Measurements from ENCODE around the gene GFRAL. TPM values are rescaled to one million over a fixed set of nuclear protein-coding genes. Genes with fewer than 3 reads are reported as not detected.

GFRAL gene
- total and polyA plus RNA-seq, 10 of the 15 experiments (the other 5 are each of a cell fraction or from before 2014, with no cell fraction given) = not detected

DNA sequence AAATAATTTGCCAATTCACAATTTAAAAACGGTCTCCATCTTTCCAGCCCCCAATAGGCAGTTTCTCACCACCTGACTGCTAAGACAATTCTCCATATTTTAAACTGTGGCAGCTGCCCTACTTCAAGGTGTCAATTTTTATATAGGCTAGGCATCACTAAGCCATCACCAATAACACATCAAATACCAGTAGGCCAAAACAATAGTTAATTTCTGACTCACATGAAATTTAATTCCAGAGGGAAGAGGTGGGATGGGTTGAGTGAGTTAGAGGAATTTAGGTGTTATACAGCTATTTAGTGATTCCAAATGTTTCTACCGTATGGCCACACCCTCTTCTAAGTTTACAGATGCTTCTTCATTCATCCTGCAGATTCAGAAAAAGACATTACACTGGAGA lies 49.9 kb downstream of the GFRAL start:
- Histone ChIP-seq H4K20me1 (ENCODE audit: control insufficient read depth, insufficient read depth) (no peaks in the 10 kb centered on the region), H3K4me2 (ENCODE audit: control insufficient read depth, insufficient read depth) (no peak overlapping the region), H3K27ac (ENCODE audit: control insufficient read depth, insufficient read depth) (no peak overlapping the region), H2AFZ (ENCODE audit: control insufficient read depth, low read depth, low read length) (no peak overlapping the region), H3K9ac (ENCODE audit: control insufficient read depth, insufficient read depth, low read length) (no peak overlapping the region), H3K27me3 (replicated peaks in 1 of 2; ENCODE audit: control insufficient read depth in 2 of 2, insufficient read depth in 2 of 2, low read length in 1 of 2) (no peaks in the 10 kb centered on the region), H3K36me3 (ENCODE audit: control insufficient read depth in 2 of 2, insufficient read depth in 2 of 2, low read length in 1 of 2) (no peaks in the 10 kb centered on the region), H3K79me2 (ENCODE audit: control insufficient read depth, insufficient read depth, low read length) (no peaks in the 10 kb centered on the region), H3K9me3 (replicated peaks; ENCODE audit: control insufficient read depth, insufficient read depth, low read length) (no peaks in the 10 kb centered on the region), H3K4me1 (ENCODE audit: control insufficient read depth, insufficient read depth, low read length) (no peaks in the 10 kb centered on the region), H3K4me3 (no peak overlapping the region)
- CTCF ChIA-PET = no interaction called here
- in situ Hi-C loops (cut with MboI) (no loop called here), intact Hi-C loops (cut with micrococcal nuclease; ENCODE audit: unreplicated experiment) (no loop called here)
- SMC1A ChIA-PET (ENCODE audit: uncharacterized antibody, unreplicated experiment) = no interaction called here
- no peak for ATAC-seq
- DNase-seq (ENCODE audit: low read depth, low spot score) = no peak
- POLR2A ChIA-PET = no interaction called here
- no peak for TF ChIP-seq TCF7 (IDR thresholded peaks at IDR 0.05; ENCODE audit: borderline replicate concordance)
- TF ChIP-seq, protein P1, sequence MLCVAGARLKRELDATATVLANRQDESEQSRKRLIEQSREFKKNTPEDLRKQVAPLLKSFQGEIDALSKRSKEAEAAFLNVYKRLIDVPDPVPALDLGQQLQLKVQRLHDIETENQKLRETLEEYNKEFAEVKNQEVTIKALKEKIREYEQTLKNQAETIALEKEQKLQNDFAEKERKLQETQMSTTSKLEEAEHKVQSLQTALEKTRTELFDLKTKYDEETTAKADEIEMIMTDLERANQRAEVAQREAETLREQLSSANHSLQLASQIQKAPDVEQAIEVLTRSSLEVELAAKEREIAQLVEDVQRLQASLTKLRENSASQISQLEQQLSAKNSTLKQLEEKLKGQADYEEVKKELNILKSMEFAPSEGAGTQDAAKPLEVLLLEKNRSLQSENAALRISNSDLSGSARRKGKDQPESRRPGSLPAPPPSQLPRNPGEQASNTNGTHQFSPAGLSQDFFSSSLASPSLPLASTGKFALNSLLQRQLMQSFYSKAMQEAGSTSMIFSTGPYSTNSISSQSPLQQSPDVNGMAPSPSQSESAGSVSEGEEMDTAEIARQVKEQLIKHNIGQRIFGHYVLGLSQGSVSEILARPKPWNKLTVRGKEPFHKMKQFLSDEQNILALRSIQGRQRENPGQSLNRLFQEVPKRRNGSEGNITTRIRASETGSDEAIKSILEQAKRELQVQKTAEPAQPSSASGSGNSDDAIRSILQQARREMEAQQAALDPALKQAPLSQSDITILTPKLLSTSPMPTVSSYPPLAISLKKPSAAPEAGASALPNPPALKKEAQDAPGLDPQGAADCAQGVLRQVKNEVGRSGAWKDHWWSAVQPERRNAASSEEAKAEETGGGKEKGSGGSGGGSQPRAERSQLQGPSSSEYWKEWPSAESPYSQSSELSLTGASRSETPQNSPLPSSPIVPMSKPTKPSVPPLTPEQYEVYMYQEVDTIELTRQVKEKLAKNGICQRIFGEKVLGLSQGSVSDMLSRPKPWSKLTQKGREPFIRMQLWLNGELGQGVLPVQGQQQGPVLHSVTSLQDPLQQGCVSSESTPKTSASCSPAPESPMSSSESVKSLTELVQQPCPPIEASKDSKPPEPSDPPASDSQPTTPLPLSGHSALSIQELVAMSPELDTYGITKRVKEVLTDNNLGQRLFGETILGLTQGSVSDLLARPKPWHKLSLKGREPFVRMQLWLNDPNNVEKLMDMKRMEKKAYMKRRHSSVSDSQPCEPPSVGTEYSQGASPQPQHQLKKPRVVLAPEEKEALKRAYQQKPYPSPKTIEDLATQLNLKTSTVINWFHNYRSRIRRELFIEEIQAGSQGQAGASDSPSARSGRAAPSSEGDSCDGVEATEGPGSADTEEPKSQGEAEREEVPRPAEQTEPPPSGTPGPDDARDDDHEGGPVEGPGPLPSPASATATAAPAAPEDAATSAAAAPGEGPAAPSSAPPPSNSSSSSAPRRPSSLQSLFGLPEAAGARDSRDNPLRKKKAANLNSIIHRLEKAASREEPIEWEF (IDR thresholded peaks at IDR 0.05; ENCODE audit: insufficient replicate concordance, low read depth, low read length) = no peak
- no TSS peak for BruUV-seq (replicated peaks)
- no peak for FAIRE-seq
- WGBS (ENCODE audit: insufficient coverage, insufficient replicate concordance, low lambda C conversion rate, missing lambda C conversion rate) = 0% methylated on average over 2 of the region's 2 CpGs
- RAD21 ChIA-PET (ENCODE audit: unreplicated experiment) = no interaction called here

DNA sequence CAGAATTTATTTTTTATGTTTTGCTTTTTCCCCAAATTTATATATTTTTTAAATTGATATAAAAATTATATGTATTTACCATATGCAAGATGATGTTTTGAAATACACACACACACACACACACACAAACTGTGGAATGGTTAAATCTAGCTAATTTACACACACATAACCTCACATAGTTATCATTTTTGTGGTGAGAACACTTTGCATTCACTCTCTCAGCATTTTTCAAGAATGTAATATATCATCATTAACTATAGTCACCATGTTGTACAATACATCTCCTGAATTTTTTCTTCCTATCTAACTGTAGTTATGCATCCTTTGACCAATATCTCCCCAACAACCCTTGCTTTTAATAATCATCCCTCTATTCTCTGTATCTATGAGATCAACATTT lies 52.2 kb downstream of the GFRAL start:
- intact Hi-C loops (cut with micrococcal nuclease; ENCODE audit: unreplicated experiment) (no loop called here), in situ Hi-C loops (cut with MboI) (no loop called here)
- CTCF ChIA-PET = no interaction called here
- Histone ChIP-seq H3K27me3 (replicated peaks in 1 of 2; ENCODE audit: control insufficient read depth in 2 of 2, insufficient read depth in 2 of 2, low read length in 1 of 2) (no peaks in the 10 kb centered on the region), H4K20me1 (ENCODE audit: control insufficient read depth, insufficient read depth) (no peaks in the 10 kb centered on the region), H3K27ac (ENCODE audit: control insufficient read depth, insufficient read depth) (no peak overlapping the region), H2AFZ (ENCODE audit: control insufficient read depth, low read depth, low read length) (no peak overlapping the region), H3K4me1 (ENCODE audit: control insufficient read depth, insufficient read depth, low read length) (no peaks in the 10 kb centered on the region), H3K4me2 (ENCODE audit: control insufficient read depth, insufficient read depth) (no peak overlapping the region), H3K9me3 (replicated peaks; ENCODE audit: control insufficient read depth, insufficient read depth, low read length) (no peaks in the 10 kb centered on the region), H3K79me2 (ENCODE audit: control insufficient read depth, insufficient read depth, low read length) (no peaks in the 10 kb centered on the region), H3K9ac (ENCODE audit: control insufficient read depth, insufficient read depth, low read length) (no peak overlapping the region), H3K4me3 (no peak overlapping the region), H3K36me3 (ENCODE audit: control insufficient read depth in 2 of 2, insufficient read depth in 2 of 2, low read length in 1 of 2) (no peaks in the 10 kb centered on the region)
- DNase-seq (ENCODE audit: low read depth, low spot score) (no peak), FAIRE-seq (no peak), ATAC-seq (no peak)
- BruUV-seq (replicated peaks) = no TSS peak
- SMC1A ChIA-PET (ENCODE audit: uncharacterized antibody, unreplicated experiment) = no interaction called here
- RAD21 ChIA-PET (ENCODE audit: unreplicated experiment) = no interaction called here
- POLR2A ChIA-PET = no interaction called here
- TF ChIP-seq EGR1 (IDR thresholded peaks at IDR 0.05; ENCODE audit: borderline replicate concordance in 1 of 2, low read depth in 2 of 2, low read length in 2 of 2) (no peak), MEF2B (IDR thresholded peaks at IDR 0.05; ENCODE audit: partially characterized antibody, poor library complexity, severe bottlenecking) (no peak)
- TF ChIP-seq, protein P2, sequence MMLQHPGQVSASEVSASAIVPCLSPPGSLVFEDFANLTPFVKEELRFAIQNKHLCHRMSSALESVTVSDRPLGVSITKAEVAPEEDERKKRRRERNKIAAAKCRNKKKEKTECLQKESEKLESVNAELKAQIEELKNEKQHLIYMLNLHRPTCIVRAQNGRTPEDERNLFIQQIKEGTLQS (IDR thresholded peaks at IDR 0.05; ENCODE audit: borderline replicate concordance, extremely low read depth, low read depth, low read length) = no peak
- TF ChIP-seq, protein P3, sequence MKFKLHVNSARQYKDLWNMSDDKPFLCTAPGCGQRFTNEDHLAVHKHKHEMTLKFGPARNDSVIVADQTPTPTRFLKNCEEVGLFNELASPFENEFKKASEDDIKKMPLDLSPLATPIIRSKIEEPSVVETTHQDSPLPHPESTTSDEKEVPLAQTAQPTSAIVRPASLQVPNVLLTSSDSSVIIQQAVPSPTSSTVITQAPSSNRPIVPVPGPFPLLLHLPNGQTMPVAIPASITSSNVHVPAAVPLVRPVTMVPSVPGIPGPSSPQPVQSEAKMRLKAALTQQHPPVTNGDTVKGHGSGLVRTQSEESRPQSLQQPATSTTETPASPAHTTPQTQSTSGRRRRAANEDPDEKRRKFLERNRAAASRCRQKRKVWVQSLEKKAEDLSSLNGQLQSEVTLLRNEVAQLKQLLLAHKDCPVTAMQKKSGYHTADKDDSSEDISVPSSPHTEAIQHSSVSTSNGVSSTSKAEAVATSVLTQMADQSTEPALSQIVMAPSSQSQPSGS (IDR thresholded peaks at IDR 0.05; ENCODE audit: low read length) = no peak
- TF ChIP-seq, protein P4, sequence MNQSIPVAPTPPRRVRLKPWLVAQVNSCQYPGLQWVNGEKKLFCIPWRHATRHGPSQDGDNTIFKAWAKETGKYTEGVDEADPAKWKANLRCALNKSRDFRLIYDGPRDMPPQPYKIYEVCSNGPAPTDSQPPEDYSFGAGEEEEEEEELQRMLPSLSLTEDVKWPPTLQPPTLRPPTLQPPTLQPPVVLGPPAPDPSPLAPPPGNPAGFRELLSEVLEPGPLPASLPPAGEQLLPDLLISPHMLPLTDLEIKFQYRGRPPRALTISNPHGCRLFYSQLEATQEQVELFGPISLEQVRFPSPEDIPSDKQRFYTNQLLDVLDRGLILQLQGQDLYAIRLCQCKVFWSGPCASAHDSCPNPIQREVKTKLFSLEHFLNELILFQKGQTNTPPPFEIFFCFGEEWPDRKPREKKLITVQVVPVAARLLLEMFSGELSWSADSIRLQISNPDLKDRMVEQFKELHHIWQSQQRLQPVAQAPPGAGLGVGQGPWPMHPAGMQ (IDR thresholded peaks at IDR 0.05; ENCODE audit: borderline replicate concordance) = no peak
- TF ChIP-seq, protein P5, sequence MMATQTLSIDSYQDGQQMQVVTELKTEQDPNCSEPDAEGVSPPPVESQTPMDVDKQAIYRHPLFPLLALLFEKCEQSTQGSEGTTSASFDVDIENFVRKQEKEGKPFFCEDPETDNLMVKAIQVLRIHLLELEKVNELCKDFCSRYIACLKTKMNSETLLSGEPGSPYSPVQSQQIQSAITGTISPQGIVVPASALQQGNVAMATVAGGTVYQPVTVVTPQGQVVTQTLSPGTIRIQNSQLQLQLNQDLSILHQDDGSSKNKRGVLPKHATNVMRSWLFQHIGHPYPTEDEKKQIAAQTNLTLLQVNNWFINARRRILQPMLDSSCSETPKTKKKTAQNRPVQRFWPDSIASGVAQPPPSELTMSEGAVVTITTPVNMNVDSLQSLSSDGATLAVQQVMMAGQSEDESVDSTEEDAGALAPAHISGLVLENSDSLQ (IDR thresholded peaks at IDR 0.05) = no peak

Data from GM12878 (cell line).